H1 (cell line): ENCODE data around the gene DSC3. TPM values are rescaled to one million over a fixed set of nuclear protein-coding genes. Genes with fewer than 3 reads are reported as not detected.

Experiments
- CTCF ChIA-PET: fragments of 300-600 bp; sonication (Branson Sonifier 250); formaldehyde crosslinking; loops from one replicate; lab custom pipeline; 2021; ENCODE audit not compliant: partially characterized antibody; lab: Charles Lee
- POLR2A ChIA-PET: fragments of 300-600 bp; sonication (Branson Sonifier 250); formaldehyde crosslinking; loops from one replicate; lab custom pipeline; 2021; ENCODE audit warnings: inconsistent platforms; ENCODE audit not compliant: partially characterized antibody; lab: Charles Lee
- DNase-seq, 2 experiments: peaks; one replicate each; pipeline versions ENCODE4 v3.0.0 to v3.0.0-alpha.2; 2010 to 2022; ENCODE audit warnings: low spot score in 2 of 2, low read depth in 1 of 2, mixed read lengths in 1 of 2
- FAIRE-seq: peaks from 2 replicates; lab custom pipeline; 2011; peaks lifted over from hg19 to GRCh38; lab: Jason Lieb, UNC
- H2AFZ ChIP-seq: 2 replicates; pipeline ENCODE4 v1.8.1; 2012; ENCODE audit warnings: low read length, inconsistent platforms
- H2AK5ac ChIP-seq: 2 replicates; pipeline ENCODE4 v1.6.1; 2013; ENCODE audit warnings: low read depth, low read length
- H2BK120ac ChIP-seq: replicated peaks from 2 replicates; pipeline ENCODE3; 2013; ENCODE audit warnings: low read depth, low read length, inconsistent platforms
- H2BK12ac ChIP-seq: 2 replicates; pipeline ENCODE4 v1.6.1; 2013; ENCODE audit warnings: low read depth, low read length
- H2BK15ac ChIP-seq: 2 replicates; pipeline ENCODE4 v1.6.1; 2013; ENCODE audit warnings: low read length
- H2BK20ac ChIP-seq: 2 replicates; pipeline ENCODE4 v1.6.1; 2013; ENCODE audit warnings: low read length
- H2BK5ac ChIP-seq: 2 replicates; pipeline ENCODE4 v1.6.1; 2013; ENCODE audit warnings: low read depth, low read length
- H3K14ac ChIP-seq: 2 replicates; pipeline ENCODE4 v1.6.1; 2013; ENCODE audit warnings: inconsistent platforms; ENCODE audit not compliant: insufficient read length
- H3K18ac ChIP-seq: 2 replicates; pipeline ENCODE4 v1.6.1; 2013; ENCODE audit warnings: low read length; ENCODE audit errors: extremely low read depth
- H3K23ac ChIP-seq: 2 replicates; pipeline ENCODE4 v1.6.1; 2013; ENCODE audit warnings: inconsistent platforms; ENCODE audit not compliant: insufficient read length
- H3K23me2 ChIP-seq: 2 replicates; pipeline ENCODE4 v1.6.1; 2013; ENCODE audit warnings: low read depth, low read length
- H3K27ac ChIP-seq: 2 replicates; pipeline ENCODE4 v1.6.1; 2011; ENCODE audit warnings: low read depth, low read length, inconsistent platforms
- H3K27me3 ChIP-seq, 4 experiments: replicated peaks in 1 of 4; 1 replicate in 1 of 4; 2 replicates in 3 of 4; pipeline versions ENCODE4 v1.6.1 to v1.8.1; 2011 to 2013; ENCODE audit warnings: low read length in 3 of 4, mild to moderate bottlenecking in 3 of 4, inconsistent platforms in 2 of 4, mixed read lengths in 2 of 4, moderate library complexity in 1 of 4; ENCODE audit not compliant: control insufficient read depth in 3 of 4, insufficient read depth in 3 of 4; ENCODE audit errors: extremely low read depth in 1 of 4
- H3K36me3 ChIP-seq, 4 experiments: 2 replicates each; pipeline versions ENCODE4 v1.6.1 to v1.8.1; 2011 to 2013; ENCODE audit warnings: mild to moderate bottlenecking in 4 of 4, low read length in 3 of 4, moderate library complexity in 2 of 4, control low read depth in 1 of 4, inconsistent platforms in 1 of 4; ENCODE audit not compliant: insufficient read depth in 4 of 4, control insufficient read depth in 2 of 4
- H3K4ac ChIP-seq: replicated peaks from 2 replicates; pipeline ENCODE3; 2013; ENCODE audit warnings: low read length, low read depth, mixed read lengths, inconsistent platforms; ENCODE audit not compliant: insufficient read length
- H3K4me1 ChIP-seq, 4 experiments: replicated peaks in 1 of 4; 1 replicate in 1 of 4; 2 replicates in 3 of 4; pipeline versions ENCODE4 v1.6.1 to v1.8.1; 2011 to 2013; ENCODE audit warnings: low read length in 3 of 4, inconsistent platforms in 2 of 4, mixed read lengths in 1 of 4; ENCODE audit not compliant: insufficient read depth in 4 of 4, control insufficient read depth in 3 of 4
- H3K4me2 ChIP-seq, 2 experiments: 2 replicates each; pipeline versions ENCODE4 v1.6.1 to v1.8.1; 2011 to 2013; ENCODE audit warnings: low read depth in 2 of 2, low read length in 2 of 2, control low read depth in 1 of 2, inconsistent platforms in 1 of 2, mild to moderate bottlenecking in 1 of 2; ENCODE audit not compliant: insufficient read depth in 1 of 2
- H3K4me3 ChIP-seq, 4 experiments: fragments of 200-600, 300-600 bp in 1 of 4; sonication (generic), shearing (Covaris generic), sonication (Bioruptor Twin) in 1 of 4; 2 replicates each; pipeline versions ENCODE4 v1.5.1 to v1.8.1; 2011 to 2016; ENCODE audit warnings: low read length in 4 of 4, low read depth in 3 of 4, control low read depth in 2 of 4, inconsistent platforms in 2 of 4, mild to moderate bottlenecking in 2 of 4, mixed read lengths in 1 of 4, moderate library complexity in 1 of 4; ENCODE audit not compliant: insufficient read depth in 2 of 4; ENCODE audit errors: extremely low read depth in 1 of 4
- H3K56ac ChIP-seq: replicated peaks from 2 replicates; pipeline ENCODE3; 2013; ENCODE audit warnings: low read depth, mild to moderate bottlenecking, mixed read lengths, low read length, inconsistent platforms; ENCODE audit not compliant: insufficient read length
- H3K79me1 ChIP-seq: 2 replicates; pipeline ENCODE4 v1.6.1; 2013; ENCODE audit warnings: low read depth, low read length, control low read depth
- H3K79me2 ChIP-seq, 2 experiments: 2 replicates each; pipeline versions ENCODE4 v1.6.1 to v1.8.1; 2012 to 2013; ENCODE audit warnings: low read length in 2 of 2, mild to moderate bottlenecking in 2 of 2, inconsistent platforms in 1 of 2; ENCODE audit not compliant: insufficient read depth in 2 of 2, control insufficient read depth in 1 of 2
- H3K9ac ChIP-seq, 4 experiments: replicated peaks in 1 of 4; 1 replicate in 1 of 4; 2 replicates in 3 of 4; pipeline versions ENCODE4 v1.6.1 to v1.8.1; 2011 to 2013; ENCODE audit warnings: low read depth in 3 of 4, low read length in 3 of 4, control low read depth in 2 of 4, mild to moderate bottlenecking in 2 of 4, moderate library complexity in 2 of 4, inconsistent platforms in 1 of 4; ENCODE audit errors: extremely low read depth in 1 of 4
- H3K9me3 ChIP-seq, 2 experiments: 2 replicates each; pipeline versions ENCODE4 v1.6.1 to v1.8.1; 2012 to 2013; ENCODE audit warnings: mild to moderate bottlenecking in 2 of 2, moderate library complexity in 2 of 2, control low read depth in 1 of 2, inconsistent platforms in 1 of 2, low read depth in 1 of 2, low read length in 1 of 2, mixed read lengths in 1 of 2; ENCODE audit not compliant: insufficient read depth in 2 of 2
- H4K20me1 ChIP-seq, 2 experiments: replicated peaks in 1 of 2; 2 replicates each; pipeline versions ENCODE3 to v1.8.1; 2011 to 2013; ENCODE audit warnings: inconsistent platforms in 2 of 2, low read length in 2 of 2, mild to moderate bottlenecking in 1 of 2; ENCODE audit not compliant: insufficient read depth in 2 of 2, control insufficient read depth in 1 of 2
- H4K5ac ChIP-seq: 2 replicates; pipeline ENCODE4 v1.6.1; 2013; ENCODE audit warnings: low read length, low read depth, mixed read lengths, inconsistent platforms; ENCODE audit not compliant: insufficient read length
- H4K8ac ChIP-seq: 2 replicates; pipeline ENCODE4 v1.8.0; 2013; ENCODE audit warnings: mild to moderate bottlenecking, moderate library complexity, low read length, inconsistent platforms; ENCODE audit not compliant: insufficient read depth; ENCODE audit errors: extremely low read depth
- H4K91ac ChIP-seq: replicated peaks from 2 replicates; pipeline ENCODE3; 2013; ENCODE audit warnings: low read length, mixed read lengths, inconsistent platforms; ENCODE audit not compliant: insufficient read length
- ATF2 ChIP-seq: IDR thresholded peaks from 2 replicates; pipeline ENCODE4 v1.6.1; 2012; ENCODE audit warnings: low read length, inconsistent platforms
- CTCF ChIP-seq, 3 experiments: IDR thresholded peaks; 1 replicate in 2 of 3; 2 replicates in 1 of 3; pipeline versions ENCODE4 v1.5.1 to v1.6.1; 2011; ENCODE audit warnings: low read length in 3 of 3, mild to moderate bottlenecking in 3 of 3, inconsistent platforms in 2 of 3, low read depth in 1 of 3, moderate library complexity in 1 of 3; ENCODE audit not compliant: insufficient read depth in 1 of 3; ENCODE audit errors: control extremely low read depth in 1 of 3
- E2F6 ChIP-seq: IDR thresholded peaks from 2 replicates; pipeline ENCODE4 v1.6.1; 2012; ENCODE audit warnings: inconsistent platforms
- POLR2AphosphoS5 ChIP-seq: IDR thresholded peaks from 2 replicates; pipeline ENCODE4 v1.6.1; 2011; ENCODE audit warnings: low read depth, low read length
- RFX5 ChIP-seq: IDR thresholded peaks from 2 replicates; pipeline ENCODE4 v1.6.1; 2011; ENCODE audit warnings: low read depth, low read length, improper control_type of control experiment, borderline replicate concordance
- RNF2 ChIP-seq: fragments of 200-900, 300-1000 bp; sonication (generic); IDR thresholded peaks from 2 replicates; pipeline ENCODE4 v1.7.1; 2016; ENCODE audit warnings: borderline replicate concordance, low read depth, mild to moderate bottlenecking, antibody characterized with exemption, low read length; ENCODE audit not compliant: poor library complexity, severe bottlenecking; ENCODE audit errors: missing control alignments
- SIN3A ChIP-seq, 2 experiments: IDR thresholded peaks in 1 of 2; conservative IDR thresholded peaks in 1 of 2; 2 replicates each; pipeline ENCODE4 v1.6.1; 2011 to 2012; ENCODE audit warnings: low read length in 2 of 2, improper control_type of control experiment in 1 of 2, low read depth in 1 of 2, mild to moderate bottlenecking in 1 of 2
- TAF7 ChIP-seq: optimal IDR thresholded peaks from 2 replicates; pipeline ENCODE3; 2011; ENCODE audit warnings: low read depth, mild to moderate bottlenecking, inconsistent platforms, low read length, moderate library complexity, borderline replicate concordance
- WGBS, 2 experiments: shearing (Covaris generic) in 1 of 2; methylation state at CpG; one replicate each; pipeline versions ENCODE4 v1.1.6 to v1.1.7; 2013 to 2015; ENCODE audit warnings: low lambda C conversion rate in 2 of 2, mixed read lengths in 2 of 2, inconsistent platforms in 1 of 2, low coverage in 1 of 2, missing lambda C conversion rate in 1 of 2; ENCODE audit not compliant: insufficient replicate concordance in 2 of 2, insufficient coverage in 1 of 2, insufficient read length in 1 of 2; ENCODE audit errors: extremely low coverage in 1 of 2, missing lambda C conversion rate in 1 of 2; 5-methylcytosine and 5-hydroxymethylcytosine counted together
- polyA plus RNA-seq, 7 experiments: library from polyadenylated mRNA; depleted of rRNA in 3 of 7; stranded (reverse) in 5 of 7; unstranded in 2 of 7; fragments of >200 nt in 5 of 7; fragments of 200-250 nt in 2 of 7; gene quantifications; 1 replicate in 5 of 7; 2 replicates in 1 of 7; 4 replicates in 1 of 7; pipeline versions ENCODE4 v1.2.1 to v1.2.3, GENCODE V29; 2011 to 2013; ENCODE audit warnings: missing spikeins in 2 of 7, mixed read lengths in 2 of 7
- total RNA-seq: library from RNA; stranded (reverse); fragmentation: NEBNext Ultra II Directional; extraction: Animal tissue kit (Norgen Biotek cat#: 25700); gene quantifications from 2 replicates; pipeline ENCODE4 v1.2.1, GENCODE V29; 2021

The DSC3 gene
- total and polyA plus RNA-seq, 2 of the 8 experiments (the other 6 are each of a cell fraction or from before 2014, with no cell fraction given), result 0.70 to 3.7 TPM

- H4K8ac ChIP-seq, result no peak overlapping the region
- no peak overlapping the region for H3K14ac ChIP-seq
- H4K20me1 ChIP-seq, result no peaks in the 10 kb centered on the region
- H3K27ac ChIP-seq, result no peak overlapping the region
- no peak overlapping the region for H3K56ac ChIP-seq
- no peaks in the 10 kb centered on the region for H3K27me3 ChIP-seq
- 65% methylated on average over 4 of the region's 4 CpGs; no CpG with 5 or more reads in 1 of the 2 experiments for WGBS, 2 experiments
- H3K4me1 ChIP-seq, result peaks cover 0 to 2% (median 0%) of the 10 kb centered on the region in 4 experiments; a peak in 1 of 7 replicates
- DNase-seq (no peak), FAIRE-seq (no peak)
- H3K9ac ChIP-seq, result peak overlapping the region in 1 of 4 experiments; percentile 8; a peak in 1 of 7 replicates
- no peak overlapping the region for H2BK5ac ChIP-seq
- no peak overlapping the region for H4K5ac ChIP-seq
- H3K79me1 ChIP-seq, result no peaks in the 10 kb centered on the region
- no peak overlapping the region for H2AK5ac ChIP-seq
- no peak overlapping the region for H3K4me2 ChIP-seq
- H3K4me3 ChIP-seq, result no peak overlapping the region
- no peak overlapping the region for H2BK20ac ChIP-seq
- H3K23ac ChIP-seq, result no peak overlapping the region
- POLR2A ChIA-PET, result no interaction called here
- no peak overlapping the region for H3K4ac ChIP-seq
- no peaks in the 10 kb centered on the region for H3K36me3 ChIP-seq
- H3K79me2 ChIP-seq, result no peaks in the 10 kb centered on the region
- no peaks in the 10 kb centered on the region for H3K23me2 ChIP-seq
- no peaks in the 10 kb centered on the region for H3K9me3 ChIP-seq
- CTCF ChIA-PET, result interaction anchor here (0.6 kb wide), 1 partner anchor 219 kb away, joined by 3 read pairs; no protein-coding TSS in a partner anchor
- H2BK15ac ChIP-seq, result no peak overlapping the region
- H4K91ac ChIP-seq, result no peak overlapping the region
- no peak overlapping the region for H2AFZ ChIP-seq
- H3K18ac ChIP-seq, result no peak overlapping the region
- H2BK12ac ChIP-seq, result no peak overlapping the region
- H2BK120ac ChIP-seq, result no peak overlapping the region
- TF ChIP-seq SIN3A (conservative IDR thresholded peaks at IDR 0.05 in 1 of 2, IDR thresholded peaks at IDR 0.05 in 1 of 2; ENCODE audit: low read depth in 1 of 2, low read length in 2 of 2), result no peak
- no peak for TF ChIP-seq POLR2AphosphoS5
- TF ChIP-seq RFX5, result no peak
- no peak for TF ChIP-seq TAF7
- TF ChIP-seq E2F6, result no peak
- TF ChIP-seq RNF2, result no peak
- no peak for TF ChIP-seq ATF2
- TF ChIP-seq CTCF (IDR thresholded peaks at IDR 0.05; ENCODE audit: control extremely low read depth in 1 of 3, insufficient read depth in 1 of 3, low read depth in 1 of 3, low read length in 3 of 3), result no peak
Measured at GRCh38 chr18:31061945-31062344, 19.4 kb upstream of the DSC3 start.
